OCI-LY7 (cell line): ENCODE measurements around the gene FAM110C.

ENCODE experiments used
- EZH2phosphoT487 ChIP-seq: fragments of 200-600 bp; sonication (generic); IDR thresholded peaks from 2 replicates; pipeline ENCODE4 v1.6.1; 2018; ENCODE audit warnings: low read depth, borderline replicate concordance, mild to moderate bottlenecking, mixed run types, antibody characterized with exemption, low read length, moderate library complexity, mixed read lengths
- TF ChIP-seq, protein P1 (sequence below): fragments of 200-600 bp; sonication (generic); conservative IDR thresholded peaks from 2 replicates; pipeline ENCODE4 v1.5.1; 2014; ENCODE audit warnings: mild to moderate bottlenecking, antibody characterized with exemption, low read length, moderate library complexity, mixed read lengths

DNA sequence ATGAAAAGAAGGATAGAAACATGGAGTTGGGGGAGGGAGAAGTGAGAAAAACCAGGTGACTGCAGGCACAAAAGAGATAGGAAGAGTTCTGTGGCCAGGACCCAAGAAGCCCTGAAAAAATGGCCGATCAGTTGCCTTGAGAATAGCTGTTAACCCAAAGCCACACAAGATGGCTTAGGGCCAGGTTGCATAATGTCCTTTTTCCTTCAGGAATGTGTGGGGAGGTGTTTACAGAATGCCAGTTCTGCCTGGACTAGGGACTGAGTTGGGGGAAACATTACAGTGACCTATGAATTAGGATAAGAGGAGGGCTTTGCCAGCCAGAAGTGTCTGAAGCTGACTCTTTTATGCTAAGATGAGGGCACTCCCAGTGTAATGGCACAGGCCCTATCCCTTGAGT lies 17.1 kb downstream of the FAM110C start:
- TF ChIP-seq, protein P1, sequence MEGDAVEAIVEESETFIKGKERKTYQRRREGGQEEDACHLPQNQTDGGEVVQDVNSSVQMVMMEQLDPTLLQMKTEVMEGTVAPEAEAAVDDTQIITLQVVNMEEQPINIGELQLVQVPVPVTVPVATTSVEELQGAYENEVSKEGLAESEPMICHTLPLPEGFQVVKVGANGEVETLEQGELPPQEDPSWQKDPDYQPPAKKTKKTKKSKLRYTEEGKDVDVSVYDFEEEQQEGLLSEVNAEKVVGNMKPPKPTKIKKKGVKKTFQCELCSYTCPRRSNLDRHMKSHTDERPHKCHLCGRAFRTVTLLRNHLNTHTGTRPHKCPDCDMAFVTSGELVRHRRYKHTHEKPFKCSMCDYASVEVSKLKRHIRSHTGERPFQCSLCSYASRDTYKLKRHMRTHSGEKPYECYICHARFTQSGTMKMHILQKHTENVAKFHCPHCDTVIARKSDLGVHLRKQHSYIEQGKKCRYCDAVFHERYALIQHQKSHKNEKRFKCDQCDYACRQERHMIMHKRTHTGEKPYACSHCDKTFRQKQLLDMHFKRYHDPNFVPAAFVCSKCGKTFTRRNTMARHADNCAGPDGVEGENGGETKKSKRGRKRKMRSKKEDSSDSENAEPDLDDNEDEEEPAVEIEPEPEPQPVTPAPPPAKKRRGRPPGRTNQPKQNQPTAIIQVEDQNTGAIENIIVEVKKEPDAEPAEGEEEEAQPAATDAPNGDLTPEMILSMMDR = no peak
- TF ChIP-seq EZH2phosphoT487 = no peak
